Fibroblast of skin of scalp (primary cell): Measurements from ENCODE around the gene BORCS8.

ENCODE experiments used
- DNase-seq: peaks from one replicate; pipeline ENCODE4 v3.0.0-alpha.2; 2013

Gene BORCS8

DNA sequence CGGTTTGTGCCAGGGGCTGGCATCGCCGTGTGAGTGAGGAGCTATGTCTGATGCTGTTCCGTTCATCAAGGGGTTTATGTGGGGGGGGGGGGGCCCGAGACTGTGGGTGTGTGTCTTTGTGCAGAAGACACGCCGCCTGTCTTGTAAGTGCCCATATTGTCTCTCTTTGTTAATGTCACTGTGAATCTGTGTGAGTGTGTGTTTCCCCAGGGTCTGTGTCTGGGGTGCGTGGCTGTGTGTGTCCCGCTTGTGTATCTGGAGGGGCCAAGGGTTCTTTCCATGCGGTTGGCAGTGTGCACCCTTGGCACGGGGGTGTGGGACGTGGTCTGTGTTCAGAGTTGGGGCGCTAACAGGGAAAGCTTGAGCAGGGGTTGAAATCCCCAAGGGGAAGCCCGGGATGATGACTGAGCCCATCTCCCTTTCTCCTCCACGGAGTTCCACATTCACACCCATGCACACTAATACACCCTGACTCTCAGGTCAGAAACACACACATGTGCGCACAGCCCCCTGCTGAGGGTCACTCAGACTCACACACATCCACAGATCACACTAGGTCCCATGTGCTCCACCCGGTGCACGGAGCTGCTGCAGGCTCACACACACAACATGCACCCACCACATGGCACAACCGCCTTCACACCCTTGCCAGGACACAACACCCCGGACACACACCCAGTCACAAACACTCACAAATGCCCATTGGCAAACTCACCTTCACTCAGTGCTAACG is 21.6 kb upstream of the BORCS8 start:
- DNase-seq = no peak

- DNase-seq = no peak
These were observed 21.0 kb upstream of the BORCS8 start for GRCh38 chr19:19212916-19213315.

DNA sequence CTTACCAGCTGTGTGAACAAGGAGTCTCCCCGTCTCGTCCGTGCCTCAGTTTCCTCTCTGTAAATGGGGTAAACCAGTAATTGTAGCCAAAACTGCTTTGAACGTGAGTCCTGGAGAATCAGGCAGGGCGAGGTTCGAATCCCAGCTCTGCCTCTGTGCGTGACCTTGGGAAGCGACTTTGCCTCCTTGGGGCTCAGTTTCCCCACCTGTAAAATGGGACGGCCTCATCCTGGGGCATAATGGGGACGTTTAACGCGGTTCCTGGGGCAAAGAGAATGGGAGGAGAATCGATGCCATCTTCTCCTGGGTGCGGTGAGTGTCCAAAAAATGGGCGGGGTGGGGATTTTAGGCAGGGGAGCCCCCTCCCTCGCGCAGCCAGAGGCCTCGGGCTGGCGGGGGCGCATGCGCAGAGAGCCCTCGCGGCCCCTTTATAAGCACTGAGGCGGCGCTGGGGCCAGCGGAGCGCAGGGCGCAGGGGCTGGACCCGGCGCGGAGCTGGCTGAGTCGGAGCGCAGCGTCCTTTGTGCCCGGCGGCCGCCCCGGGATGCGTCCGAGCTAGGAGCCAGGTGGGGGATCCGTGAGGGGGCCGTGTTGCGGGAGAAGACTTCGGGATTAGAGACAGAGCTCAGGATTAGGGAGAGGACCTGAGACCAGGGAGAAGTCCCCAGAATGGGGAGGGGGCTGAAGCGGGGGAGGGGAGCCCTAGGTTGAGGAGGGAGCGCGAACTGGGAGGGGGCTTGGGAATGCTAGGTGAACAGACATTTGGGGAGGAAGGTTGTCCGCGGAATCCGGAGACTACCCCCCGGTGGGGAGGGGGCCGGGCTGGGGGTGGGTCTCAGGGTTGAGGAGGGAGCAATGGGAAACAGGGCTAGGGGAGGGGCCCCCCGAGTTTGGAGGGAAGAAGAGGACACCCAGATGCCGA is 19.8 kb upstream of the BORCS8 start, which contains the start of gene NCAN:
Gene NCAN (plus strand): TSS at position 460 of the 922 bp plus-strand sequence. CDS start 4,996 bp downstream, outside the sequence.
- no peak for DNase-seq

GRCh38 chr19:19209372-19209771 is 17.4 kb upstream of the BORCS8 start:
- no peak for DNase-seq

- DNase-seq = no peak
These were observed 16.0 kb upstream of the BORCS8 start for GRCh38 chr19:19207637-19208572.

DNA sequence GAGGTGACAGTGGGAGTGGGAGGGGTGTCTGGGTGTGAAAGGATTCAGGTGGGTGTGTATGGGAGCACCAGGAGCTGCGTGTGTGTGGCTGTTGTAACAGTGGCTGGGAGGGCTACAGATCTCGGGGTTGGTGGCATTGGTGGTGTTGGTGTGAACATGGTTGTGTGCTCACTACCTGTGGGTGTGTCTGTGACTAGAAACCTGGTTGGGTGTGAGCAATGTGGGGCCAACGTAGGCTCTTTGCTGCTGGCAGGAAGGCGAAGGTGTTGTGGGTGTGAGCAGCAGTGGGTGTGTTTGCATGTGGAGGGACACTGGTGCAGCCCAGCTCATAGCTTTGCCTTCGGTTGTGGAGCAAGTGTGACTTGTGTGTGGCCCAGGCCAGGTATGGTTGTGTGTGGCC is 15.0 kb upstream of the BORCS8 start:
- DNase-seq = no peak

DNA sequence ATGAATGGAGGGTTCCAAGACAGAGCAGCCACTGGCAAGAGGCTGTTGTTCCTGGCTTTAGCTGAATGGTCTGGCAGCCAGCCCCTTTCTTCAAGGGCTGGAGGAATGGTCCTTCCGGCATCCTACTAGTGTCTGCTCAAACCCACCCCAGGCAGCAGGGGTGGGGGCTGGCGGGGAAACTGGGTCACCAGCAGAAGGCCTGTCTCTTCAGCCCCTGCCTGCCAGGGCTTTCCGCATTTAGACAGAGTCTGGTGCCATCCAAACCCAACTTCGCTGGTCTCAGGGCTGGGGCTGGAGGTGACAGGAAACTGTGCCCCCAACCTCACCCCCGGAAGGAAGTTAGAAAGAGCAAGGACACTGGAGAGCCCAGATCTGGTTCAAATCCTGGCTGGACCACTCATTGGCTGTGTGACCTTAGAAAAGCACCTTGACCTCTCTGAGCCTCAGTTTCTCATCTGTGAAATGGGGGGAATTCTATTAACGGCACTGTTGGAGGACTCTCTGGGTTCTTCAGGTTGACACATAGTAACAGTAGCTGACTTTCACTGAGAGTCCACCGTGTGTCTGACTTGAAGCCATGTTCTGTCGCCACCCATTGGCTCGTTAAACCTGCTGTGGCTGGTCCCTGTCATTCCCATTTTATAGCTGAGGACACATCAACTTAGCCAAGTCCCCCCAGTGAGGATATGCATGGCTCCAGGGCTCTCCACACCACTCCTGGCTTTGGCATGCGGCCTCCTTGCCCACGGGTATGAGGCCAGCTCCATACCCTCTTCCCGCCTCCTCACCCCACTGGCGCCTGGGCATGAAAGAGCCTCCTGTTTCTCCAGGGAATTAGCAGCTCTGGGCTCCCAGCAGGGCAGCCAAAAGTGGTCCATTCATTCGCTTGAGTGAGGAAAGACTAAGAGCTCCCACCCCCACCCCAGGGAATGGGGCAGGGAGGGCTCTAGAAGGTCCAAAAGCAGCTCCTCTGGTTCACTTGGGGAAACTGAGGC is 13.8 kb upstream of the BORCS8 start:
- no peak for DNase-seq

DNA sequence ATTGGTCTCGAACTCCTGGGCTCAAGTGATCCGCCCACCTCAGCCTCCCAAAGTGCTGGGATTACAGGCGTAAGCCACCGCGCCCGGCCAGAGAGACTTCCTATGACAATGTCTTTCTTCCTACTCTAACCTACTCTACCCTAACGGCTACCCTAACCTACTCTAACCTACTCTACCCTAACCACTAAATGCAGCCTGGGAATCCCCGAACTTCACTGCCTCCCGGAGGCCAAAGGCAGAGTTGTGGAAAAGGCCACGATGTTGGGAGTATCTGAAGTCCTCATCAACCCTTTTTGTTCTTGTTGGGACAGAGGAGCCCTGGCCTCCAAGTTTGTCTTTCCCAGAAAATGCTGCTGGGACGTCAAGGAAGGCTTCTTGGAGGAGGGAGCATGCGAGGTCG is 12.2 kb upstream of the BORCS8 start:
- no peak for DNase-seq

DNA sequence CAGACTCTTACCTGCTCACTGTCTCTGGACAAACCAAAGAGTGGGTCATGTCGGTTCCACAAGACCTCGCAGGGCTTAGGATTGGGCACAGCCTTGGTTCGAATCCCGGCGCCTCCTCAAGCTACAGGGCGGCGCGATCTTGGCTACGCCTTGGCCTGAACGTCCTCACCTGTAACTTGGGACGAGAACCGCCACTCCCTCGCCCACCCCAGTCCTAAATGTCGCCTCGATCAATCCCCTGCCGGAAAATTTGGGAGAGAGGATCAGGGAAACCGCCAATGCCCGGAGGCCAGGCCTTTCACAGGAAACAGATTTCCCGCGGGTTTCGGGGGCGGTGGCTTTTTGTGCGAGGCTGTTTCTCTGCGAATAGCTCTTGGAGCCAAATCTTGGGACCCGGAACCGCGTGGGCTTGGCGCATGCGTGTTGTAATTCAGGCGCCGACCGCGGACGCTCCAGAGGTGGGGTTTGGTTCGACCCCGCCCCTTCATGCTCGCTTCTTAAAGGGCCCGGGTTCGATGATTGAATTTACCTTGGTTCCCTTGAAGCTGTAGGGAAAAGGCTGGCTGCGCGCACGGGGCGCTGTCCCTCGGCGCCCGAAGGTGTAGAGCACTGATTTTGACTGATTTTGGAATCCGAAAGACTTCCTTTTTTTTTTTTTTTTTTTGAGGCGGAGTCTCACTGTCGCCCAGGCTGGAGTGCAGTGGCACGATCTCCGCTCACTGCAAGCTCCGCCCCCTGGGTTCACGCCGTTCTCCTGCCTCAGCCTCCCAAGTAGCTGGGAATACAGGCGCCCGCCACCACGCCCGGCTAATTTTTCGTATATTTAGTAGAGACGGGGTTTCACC is 11.3 kb upstream of the BORCS8 start, which contains the start of gene NR2C2AP:
Gene NR2C2AP (minus strand): TSS at position 403 of the 845 bp plus-strand sequence. CDS start 354 bp downstream, at position 49.
- DNase-seq = peak; percentile 90

GRCh38 chr19:19202707-19203011 is 10.7 kb upstream of the BORCS8 start:
- no peak for DNase-seq

GRCh38 chr19:19201697-19202630 is 10.0 kb upstream of the BORCS8 start:
- no peak for DNase-seq

- DNase-seq = no peak
These were observed 2.0 kb upstream of the BORCS8 start for GRCh38 chr19:19193926-19194325.

DNA sequence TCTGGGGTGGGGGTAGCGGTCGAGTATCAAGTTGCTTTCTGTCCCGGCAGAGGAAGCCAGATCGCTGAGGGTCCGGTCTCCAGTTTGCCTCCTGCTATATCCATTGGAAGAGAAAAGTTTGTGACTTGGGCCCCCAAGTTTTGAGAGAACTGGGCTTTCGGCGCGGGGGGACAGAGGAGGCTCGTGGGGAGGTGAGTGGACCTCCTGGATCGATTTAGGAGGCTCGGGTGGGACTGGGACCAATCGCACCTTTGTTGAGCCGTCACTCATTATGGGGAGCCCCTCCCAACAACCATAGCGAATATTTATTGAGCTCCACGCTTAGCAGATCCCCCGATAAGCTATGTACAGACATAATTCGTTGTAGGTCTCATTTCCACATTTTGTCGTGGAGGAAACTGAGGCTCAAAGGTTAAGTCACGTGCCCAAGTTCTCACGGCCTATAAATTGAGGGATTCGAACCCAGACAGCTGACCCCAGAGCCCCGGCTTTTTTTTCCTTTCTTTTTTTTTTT is 1.0 kb upstream of the BORCS8 start:
- DNase-seq = no peak

DNA sequence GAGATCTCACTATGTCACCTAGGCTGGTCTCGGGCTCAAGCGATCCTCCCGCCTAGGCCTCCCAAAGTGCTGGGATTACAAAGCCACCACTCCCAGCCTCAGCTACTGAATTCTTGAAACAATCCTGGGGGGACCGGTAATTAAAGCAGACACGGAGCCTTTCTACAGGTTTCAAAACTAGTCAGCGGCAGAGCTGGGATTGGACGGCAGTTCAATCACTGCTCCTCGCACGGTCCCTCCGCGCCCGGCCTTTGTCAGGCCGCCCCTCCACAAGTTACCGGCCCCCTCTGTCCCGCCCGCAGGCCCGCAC is 229 bp downstream of the BORCS8 start:
- DNase-seq = no peak

- no peak for DNase-seq
These were observed 5.2 kb downstream of the BORCS8 start for GRCh38 chr19:19186742-19187141.

DNA sequence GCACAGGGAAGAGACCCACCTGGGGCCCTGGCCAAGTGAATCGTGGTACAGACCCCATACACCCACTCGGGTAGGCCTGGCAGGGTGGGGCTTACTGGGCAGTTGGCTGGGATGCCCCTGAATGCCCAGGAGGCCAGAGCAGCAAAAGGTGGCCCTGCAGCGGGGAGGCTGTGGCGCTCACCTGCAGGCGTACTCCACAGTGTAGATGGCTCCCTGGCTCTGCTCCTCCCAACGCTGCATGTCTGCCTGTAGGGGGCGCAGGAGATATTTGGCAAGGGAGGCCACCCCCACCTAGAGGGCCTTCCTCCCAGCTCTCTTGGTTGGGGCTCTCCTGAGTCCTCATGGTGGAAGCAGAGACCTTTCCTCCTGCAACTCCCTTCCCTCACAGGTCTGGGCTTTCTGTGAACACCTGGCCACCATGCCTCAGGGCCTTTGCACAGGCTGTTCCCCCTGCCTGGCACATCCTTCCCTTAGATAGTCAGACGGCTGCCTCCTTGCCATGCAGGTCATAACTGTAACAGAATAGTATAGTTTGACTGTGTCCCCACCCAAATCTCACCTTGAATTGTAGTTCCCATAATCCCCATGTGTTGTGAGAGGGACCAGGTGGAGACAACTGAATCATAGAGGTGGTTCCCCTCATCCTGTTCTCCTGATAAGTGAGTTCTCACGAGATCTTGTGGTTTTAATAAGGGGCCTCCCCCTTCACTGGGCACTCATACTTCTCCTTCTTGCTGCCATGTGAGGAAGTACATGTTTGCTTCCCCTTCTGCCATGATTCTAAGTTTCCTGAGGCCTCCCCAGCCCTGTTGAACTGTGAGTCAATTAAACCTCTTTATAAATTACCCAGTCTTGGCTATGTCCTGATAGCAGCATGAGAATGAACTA is 5.9 kb downstream of the BORCS8 start:
- peak; percentile 56 for DNase-seq

GRCh38 chr19:19181488-19181998 is 10.4 kb downstream of the BORCS8 start:
- no peak for DNase-seq
